SIG-M5 treated with dmso at 0.1 percent for 504 hours (cell line): ENCODE results near the gene GPR153.

Experiments used
- DNase-seq: peaks from one replicate; lab custom pipeline; 2025; ENCODE audit not compliant: unreplicated experiment; lab: John Stamatoyannopoulos, UW

Gene GPR153

DNA sequence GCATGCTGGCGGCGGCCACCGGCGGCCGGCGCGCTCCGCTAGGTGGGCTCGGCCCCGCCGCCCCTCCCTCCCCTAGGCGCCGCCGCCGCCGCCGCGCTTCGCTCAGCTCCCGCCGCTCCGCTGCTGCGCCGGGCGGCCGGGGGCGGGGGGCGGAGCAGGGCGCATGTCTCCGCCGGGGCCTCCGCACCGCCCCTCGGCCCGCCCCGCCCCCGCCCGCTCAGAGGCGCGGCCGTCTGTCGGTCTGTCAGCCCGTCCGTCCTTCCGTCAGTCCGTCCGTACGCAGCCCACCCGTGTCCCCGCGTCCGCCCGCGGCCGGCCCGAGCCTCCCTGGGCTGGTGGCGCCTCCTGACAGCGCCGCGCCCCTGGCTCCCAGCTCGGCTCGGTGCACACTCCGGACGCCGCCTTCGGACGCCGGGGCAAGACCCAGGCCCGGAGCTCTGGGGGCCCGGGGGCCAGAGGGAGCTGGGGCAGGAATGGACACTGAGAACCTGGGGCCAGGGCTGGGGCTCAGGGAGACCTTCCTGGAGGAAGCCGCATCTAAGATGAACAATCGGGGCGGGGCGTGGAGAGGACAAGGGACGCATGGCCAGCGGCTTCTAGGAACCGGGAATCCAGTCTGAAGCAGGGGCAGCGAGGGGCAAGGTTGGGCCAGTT, at the start of gene GPR153:
TSS of gene GPR153 (minus strand) at position 138 of the 654 bp plus-strand sequence. CDS start 6,193 bp downstream, outside the sequence.
- DNase-seq: peak; percentile 20

DNA sequence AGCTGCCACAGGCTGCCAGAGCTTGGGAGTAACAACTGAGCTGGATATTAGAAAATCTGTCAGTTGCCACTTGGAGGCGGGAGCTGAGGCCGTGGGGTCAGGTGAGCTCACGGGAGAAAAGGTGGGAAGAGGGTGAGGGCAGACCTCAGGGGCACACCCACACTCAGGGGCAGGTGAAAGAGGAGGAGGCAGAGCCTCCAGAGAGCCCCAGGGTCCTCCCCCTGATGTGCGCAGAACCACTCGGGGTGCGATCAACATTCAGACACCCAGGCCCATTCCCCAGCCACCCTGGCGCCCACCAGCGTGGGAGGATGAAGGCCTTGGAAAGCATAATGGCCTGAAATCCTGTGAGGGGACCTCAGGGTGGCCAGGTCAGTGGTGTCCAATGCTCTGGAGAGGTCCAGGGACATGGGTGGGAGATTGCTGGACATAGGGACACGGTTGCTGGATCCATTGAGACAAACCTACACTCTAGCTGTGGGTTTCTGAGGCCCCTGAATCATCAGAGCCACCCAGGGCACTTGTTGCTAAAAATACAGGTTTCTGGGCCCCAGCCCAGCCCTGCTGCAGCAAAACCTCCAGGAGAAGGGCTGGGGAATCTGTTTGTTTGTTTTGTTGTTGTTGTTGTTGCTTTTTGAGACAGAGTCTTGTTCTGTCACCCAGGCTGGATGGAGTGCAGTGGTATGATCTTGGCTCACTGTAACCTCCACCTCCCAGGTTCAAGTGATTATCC, 49.4 kb upstream of the GPR153 start:
- DNase-seq: no peak

DNA sequence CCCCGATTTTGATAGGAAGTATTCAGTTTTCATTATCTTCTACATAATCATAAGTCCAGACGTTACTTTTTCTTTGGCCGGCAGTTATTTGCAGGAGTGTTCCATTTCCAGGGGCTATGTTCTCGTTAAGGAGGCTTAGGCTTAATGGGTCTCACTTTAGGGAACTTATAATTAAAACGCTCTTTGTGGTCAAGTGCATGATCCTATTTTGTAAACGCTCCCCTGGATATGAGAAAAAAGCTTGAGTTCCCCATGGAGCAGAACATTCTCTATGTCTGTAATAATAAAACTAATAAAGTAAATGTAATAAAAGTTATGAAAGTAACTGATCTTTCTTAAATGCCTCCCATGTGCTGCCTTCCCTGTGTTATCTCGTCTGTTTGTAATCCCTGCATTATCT, 48.7 kb upstream of the GPR153 start:
- no peak for DNase-seq

DNA sequence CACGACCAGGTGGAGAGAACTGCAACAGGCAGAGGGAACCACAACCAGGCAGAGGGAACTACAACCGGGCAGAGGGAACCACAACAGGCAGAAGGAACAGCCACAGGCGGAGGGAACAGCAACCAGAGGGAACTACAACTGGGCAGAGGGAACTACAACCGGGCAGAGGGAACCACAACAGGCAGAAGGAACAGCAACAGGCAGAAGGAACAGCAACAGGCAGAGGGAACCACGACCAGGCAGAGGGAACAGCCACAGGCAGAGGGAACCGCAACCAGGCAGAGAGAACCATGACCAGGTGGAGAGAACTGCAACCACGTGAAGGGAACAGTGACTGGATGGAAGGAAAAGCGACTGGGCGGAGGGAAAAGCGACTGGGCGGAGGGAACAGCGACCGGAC, 47.6 kb upstream of the GPR153 start:
- no peak for DNase-seq

GRCh38 chr1:6307682-6308081, 46.8 kb upstream of the GPR153 start:
- peak; percentile 13 for DNase-seq

DNA sequence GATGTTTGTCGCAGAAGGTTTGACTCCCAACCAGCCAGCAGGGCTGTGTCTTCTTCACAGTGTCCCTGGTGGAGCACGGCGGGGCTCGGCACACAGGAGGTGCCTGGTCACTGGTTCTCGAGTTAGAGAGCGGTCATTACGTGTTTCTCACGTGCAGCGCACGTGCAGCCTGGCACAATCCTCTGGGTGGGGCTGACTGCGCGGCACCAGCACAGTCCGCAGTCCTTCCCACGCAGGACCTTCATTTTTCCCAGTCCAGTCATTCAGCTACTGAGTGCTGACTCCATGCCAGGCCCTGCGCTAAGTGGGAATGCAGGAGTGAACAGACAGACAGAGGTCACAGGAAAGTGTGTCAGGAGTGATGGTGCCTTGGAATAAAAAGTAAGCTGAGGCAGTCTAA, 46.2 kb upstream of the GPR153 start:
- DNase-seq: no peak

DNA sequence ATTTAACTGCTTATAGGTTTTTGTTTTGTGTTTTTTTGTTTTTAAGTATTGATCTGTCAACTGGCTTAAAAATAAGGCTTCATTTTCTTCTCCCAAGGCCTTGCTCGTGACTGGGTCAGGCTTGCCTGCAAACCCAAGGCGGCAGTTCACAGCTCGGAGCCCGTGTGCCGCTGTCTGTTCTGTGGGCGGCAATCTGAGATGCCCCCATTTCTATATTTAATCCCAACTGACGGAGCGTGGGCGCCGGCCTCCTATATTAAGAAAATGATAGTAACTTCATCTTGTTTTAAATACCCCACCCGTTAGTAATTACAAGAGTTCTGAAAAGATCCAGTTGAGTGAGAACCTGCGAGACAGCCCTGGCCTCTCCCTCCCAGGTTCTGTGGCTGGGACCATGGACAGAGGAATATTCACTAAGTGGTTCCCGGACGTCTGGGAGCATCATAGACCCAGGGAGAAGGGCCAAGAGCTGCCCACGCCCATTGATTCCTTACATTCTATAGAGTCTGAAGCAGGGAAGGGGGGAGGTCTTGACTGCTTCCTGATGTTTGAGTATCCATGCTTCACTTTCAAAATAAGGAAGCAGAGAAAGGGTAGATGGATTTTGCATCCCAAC, 42.6 kb upstream of the GPR153 start:
- DNase-seq: no peak

- no peak for DNase-seq
These were observed 41.7 kb upstream of the GPR153 start for GRCh38 chr1:6302568-6302967.

- no peak for DNase-seq
These were observed 40.6 kb upstream of the GPR153 start for GRCh38 chr1:6301526-6301925.

DNA sequence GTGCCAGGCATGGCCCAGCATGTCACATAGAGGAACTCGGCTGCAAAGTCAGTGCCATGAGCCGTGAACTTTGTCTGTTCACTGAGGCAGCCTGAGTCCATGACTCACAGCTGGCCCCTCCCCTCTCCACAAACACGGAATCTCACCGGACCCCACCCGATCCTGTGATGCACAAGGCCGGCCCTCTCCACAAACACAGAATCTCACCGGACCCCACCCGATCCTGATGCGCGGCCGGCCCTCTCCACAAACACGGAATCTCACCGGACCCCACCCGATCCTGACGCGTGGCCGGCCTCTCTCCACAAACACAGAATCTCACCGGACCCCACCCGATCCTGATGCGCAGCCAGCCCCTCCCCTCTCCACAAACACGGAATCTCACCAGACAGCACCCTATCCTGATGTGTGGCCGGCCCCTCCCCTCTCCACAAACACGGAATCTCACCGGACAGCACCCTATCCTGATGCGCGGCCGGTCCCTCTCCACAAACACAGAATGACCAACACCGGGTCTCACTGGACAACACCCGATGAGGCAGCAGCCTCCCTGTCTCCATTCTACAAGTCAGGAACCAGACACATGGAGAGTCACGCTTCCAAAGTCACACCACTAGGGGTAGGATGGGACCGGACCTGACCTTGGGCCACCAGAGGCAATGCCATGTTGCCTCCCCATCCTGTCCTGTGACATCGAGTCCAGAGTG, 39.6 kb upstream of the GPR153 start:
- DNase-seq: no peak

GRCh38 chr1:6299557-6300165, 38.8 kb upstream of the GPR153 start:
- DNase-seq: no peak

DNA sequence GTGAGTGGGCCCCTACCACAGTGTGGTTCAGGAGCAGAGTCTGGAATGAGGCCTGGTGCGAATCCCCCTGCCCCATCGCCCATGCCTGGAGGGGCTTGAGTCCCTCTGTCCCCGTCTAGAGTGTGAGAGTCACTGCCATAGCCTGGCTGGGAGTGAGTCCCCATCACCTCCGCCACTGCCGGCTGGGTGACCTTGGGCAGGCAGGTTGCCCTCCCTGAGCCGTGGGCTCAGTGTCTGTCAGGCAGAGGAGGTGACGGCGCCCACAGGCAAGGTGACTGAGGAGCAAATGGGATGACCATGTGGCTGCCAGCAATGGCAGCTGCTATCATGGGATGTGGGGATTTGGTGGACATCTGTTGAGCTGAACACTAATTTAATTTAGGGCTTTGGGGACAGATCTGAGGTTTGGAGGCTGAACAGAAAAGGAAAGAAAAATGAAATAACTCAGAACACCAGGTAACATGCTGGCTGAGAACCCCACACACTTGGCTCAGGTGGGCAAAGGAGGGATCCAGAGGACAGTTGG, 38.1 kb upstream of the GPR153 start:
- no peak for DNase-seq

GRCh38 chr1:6298530-6298929, 37.6 kb upstream of the GPR153 start:
- DNase-seq: no peak

- DNase-seq: no peak
These were observed 35.0 kb upstream of the GPR153 start for GRCh38 chr1:6295910-6296309.

DNA sequence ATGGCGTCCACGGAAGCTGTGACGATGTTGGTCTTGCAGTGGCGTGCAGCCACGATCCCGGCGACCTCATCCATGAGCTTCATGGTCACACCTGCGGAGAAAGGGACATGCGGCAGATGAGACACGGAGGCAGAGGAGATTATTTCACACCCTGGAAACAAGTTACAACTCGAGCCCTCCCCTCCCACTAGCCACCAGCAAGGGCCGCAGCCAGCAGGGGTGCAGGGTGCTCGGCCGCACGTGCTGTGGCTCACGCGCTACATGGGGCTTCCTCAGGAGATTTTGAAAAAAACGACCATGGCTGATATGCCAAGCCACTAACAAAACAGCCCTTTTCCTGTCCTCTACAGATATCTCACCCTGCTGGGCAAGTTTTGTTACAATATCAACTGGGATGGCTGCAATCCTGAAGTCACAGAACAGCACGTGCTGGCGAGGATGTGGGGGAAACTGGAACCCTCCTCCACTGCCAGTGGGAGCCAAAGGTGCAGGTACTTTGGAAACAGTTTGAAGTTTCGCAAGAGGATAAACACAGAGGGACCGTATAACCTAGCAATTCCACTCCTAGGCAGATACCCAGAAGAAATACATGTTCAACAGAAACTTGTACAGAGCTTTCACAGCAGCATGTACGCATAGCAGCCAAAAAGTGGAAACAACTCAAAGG, 34.1 kb upstream of the GPR153 start:
- DNase-seq: no peak

- DNase-seq: no peak
These were observed 33.4 kb upstream of the GPR153 start for GRCh38 chr1:6294080-6294889.

- DNase-seq: no peak
These were observed 31.2 kb upstream of the GPR153 start for GRCh38 chr1:6292102-6292501.

DNA sequence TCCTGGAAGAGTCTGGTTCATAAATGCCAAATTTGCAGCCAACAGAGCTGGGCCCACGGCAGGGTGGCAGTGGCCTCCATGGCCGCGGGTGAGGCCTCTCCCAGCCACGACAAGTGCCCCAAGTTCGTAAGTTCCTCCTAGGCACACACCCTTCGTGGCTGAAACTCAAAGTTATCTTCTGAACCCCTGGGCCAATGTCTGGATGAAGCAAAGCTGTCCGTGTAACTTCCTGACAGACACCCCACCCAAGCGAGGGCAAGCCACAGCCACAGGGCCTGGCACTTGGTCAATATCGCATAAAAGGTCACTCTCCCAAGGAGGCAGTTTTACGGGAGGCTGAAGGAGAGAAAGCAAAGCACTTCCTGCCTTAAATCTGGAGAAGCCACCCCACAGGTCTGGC, 27.8 kb upstream of the GPR153 start:
- DNase-seq: no peak

DNA sequence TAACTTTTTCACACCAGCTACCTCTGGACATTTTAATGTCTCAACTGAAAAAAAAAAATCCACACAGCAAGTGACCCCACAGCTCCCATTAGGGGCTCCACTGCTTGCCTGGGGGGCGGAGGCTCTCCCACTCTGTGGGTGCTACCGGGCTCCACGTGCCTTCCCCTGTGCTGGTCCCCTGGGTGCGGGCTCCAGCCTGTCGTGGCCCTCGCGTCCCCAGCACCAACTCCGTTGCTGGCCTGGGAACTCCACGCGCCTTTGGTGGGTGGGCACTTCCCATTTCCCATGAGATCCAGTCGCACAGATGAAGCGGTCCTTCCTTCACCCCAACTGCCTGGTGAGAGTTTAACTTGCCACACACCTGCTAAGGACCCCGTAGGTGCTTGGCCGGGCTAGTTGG, 27.1 kb upstream of the GPR153 start:
- no peak for DNase-seq

- DNase-seq: no peak
These were observed 26.6 kb upstream of the GPR153 start for GRCh38 chr1:6287431-6287886.
